GM10266 (cell line): ENCODE data around the gene CCDC183.
A peak's percentile ranks its signal among the peaks of the same experiment; 100 is the strongest.

Experiments used
- DNase-seq: peaks from one replicate; pipeline ENCODE4 v3.0.0; 2012; ENCODE audit errors: extremely low spot score
- TF ChIP-seq, protein P1 (sequence below): IDR thresholded peaks from 2 replicates; pipeline ENCODE4 v1.5.1; 2012; ENCODE audit warnings: mild to moderate bottlenecking, low read depth; ENCODE audit not compliant: control insufficient read depth, insufficient read depth; ENCODE audit errors: missing control alignments

The CCDC183 gene

DNA sequence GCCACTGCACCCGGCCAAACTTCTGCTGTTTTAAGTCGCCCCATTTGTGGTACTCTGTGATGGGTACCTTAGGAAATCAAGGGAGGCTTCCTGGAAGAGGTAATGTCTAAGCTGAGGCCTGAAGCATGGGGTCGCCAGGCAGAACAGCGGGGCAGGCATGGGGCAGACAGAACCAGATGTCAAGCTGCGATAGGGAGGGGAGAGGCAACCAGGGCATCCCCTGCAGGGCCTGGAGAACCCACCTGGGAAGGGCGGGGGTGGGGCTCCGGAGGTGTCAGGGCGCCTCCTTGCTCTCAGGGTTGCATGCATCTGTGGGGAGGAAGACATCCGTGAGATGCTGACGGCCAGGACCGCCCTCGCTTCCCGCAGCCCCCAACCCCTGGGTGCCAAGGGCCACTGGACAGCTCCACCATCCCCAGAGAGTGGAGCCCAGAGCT, 34.6 kb upstream of the CCDC183 start:
- DNase-seq, result no peak
- TF ChIP-seq, protein P1, sequence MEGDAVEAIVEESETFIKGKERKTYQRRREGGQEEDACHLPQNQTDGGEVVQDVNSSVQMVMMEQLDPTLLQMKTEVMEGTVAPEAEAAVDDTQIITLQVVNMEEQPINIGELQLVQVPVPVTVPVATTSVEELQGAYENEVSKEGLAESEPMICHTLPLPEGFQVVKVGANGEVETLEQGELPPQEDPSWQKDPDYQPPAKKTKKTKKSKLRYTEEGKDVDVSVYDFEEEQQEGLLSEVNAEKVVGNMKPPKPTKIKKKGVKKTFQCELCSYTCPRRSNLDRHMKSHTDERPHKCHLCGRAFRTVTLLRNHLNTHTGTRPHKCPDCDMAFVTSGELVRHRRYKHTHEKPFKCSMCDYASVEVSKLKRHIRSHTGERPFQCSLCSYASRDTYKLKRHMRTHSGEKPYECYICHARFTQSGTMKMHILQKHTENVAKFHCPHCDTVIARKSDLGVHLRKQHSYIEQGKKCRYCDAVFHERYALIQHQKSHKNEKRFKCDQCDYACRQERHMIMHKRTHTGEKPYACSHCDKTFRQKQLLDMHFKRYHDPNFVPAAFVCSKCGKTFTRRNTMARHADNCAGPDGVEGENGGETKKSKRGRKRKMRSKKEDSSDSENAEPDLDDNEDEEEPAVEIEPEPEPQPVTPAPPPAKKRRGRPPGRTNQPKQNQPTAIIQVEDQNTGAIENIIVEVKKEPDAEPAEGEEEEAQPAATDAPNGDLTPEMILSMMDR, result no peak

DNA sequence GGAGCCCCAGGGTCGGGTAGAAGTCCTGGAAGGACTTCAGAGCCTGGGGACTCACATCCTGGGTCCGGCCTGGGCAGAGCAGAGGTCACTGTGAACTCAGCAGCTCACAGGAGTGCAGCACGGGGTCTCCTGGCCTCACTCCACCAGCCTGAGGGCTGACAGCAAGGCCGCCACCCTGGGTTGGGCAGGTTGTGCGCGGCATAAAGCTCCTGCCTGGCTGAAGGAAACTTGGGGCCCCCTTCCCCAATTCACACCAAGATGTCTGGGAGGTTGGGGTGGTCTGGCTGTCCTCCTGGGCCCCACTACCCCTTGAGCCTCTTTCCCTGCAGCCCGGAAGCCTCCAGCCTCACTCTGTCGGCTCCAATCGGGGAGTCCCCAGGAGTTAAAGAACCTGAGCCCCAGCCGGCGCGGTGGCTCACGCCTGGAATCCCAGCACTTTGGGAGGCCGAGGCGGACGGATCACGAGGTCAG, 33.9 kb upstream of the CCDC183 start:
- TF ChIP-seq, protein P1, result no peak
- no peak for DNase-seq

DNA sequence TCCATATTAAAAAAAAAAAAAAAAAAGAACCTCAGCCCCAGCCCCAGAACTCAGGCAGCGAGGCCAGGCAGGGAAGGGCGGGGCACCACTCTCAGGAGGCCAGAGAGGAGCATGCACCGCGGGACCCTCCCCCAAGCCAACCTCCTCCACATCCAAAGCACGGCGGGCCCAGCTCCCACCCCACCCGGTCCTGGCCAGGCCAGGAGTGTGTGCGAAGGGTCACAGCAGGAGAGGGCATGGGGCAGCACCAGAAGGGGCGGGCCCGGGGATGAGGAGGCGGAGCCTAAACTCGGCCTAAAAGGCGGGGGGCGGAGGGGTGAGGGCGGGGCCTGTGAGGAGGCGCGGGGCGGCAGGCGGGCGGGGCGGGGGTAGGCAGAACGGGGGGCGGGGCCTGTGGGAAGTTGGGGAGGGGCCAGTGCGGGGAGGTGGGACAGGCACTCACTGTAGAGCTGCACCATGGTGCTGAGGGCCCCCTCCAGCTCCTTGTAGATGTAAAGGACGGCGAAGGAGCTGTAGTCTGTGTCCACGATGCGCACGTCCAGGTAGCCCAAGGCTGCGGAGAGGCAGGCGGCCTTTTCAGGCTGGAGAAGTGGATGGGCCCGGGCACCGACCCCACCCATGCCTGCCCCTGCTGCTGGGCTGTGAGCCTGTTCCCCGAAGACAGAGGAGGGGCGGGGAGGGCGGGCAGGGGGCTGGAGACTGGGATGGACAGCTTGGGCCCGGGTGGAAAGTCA, 33.1 kb upstream of the CCDC183 start:
- peak; percentile 65 for DNase-seq

GRCh38 chr9:136763649-136764035, 32.5 kb upstream of the CCDC183 start:
- TF ChIP-seq, protein P1, result no peak
- DNase-seq, result no peak

More for the DNA sequence above, 33.1 kb upstream of the CCDC183 start:
- TF ChIP-seq, protein P1, result no peak

GRCh38 chr9:136764301-136764891, 31.7 kb upstream of the CCDC183 start, which contains the start of gene LCN15:
Gene LCN15 (minus strand): TSS chr9:136764518. CDS start chr9:136764488, 30 bp downstream.
- DNase-seq, result no peak
- TF ChIP-seq, protein P1, result no peak

DNA sequence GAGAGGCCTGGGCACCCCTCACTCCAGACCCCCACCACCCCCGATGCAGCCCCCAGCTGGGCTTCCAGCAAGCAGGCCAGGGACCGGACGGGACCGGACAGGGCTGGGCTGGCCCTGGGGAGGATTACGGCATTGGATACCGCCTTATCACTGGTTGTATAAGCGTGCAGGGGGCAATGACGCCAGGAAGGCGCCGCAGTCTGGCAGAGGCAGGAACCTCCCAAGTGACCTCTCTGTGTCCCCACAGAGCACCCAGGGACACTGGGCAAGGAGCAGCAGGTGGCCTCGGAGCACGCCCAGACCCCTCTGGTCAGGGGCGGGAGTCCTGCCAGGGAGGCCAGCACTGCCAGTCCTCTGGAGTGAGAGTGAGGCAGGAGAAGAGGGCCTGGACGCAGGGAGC, 31.1 kb upstream of the CCDC183 start:
- no peak for DNase-seq
- TF ChIP-seq, protein P1, result no peak

GRCh38 chr9:136765745-136766409, 30.3 kb upstream of the CCDC183 start:
- peak; percentile 76 for DNase-seq
